ENCODE results near the gene FAM180A.

- TF ChIP-seq EZH2 (IDR thresholded peaks at IDR 0.05; ENCODE audit: borderline replicate concordance, insufficient read depth, low read depth, low read length, poor library complexity, severe bottlenecking) (no peak), CTCF (IDR thresholded peaks at IDR 0.05) (no peak)
Observed at GRCh38 chr7:135687466-135687865, 61.1 kb downstream of the FAM180A start.

Measured in B cell (primary cell).